Stomach (tissue), 4 donors: ENCODE data around the gene S100A11.

Source experiments
- CTCF ChIP-seq, 7 experiments: fragments of 450-650 bp in 4 of 7; fragments of 200-600 bp in 3 of 7; sonication (generic) in 3 of 7; IDR thresholded peaks; one replicate each; pipeline ENCODE4 v1.5.1; 2016 to 2019; ENCODE audit warnings: antibody characterized with exemption in 7 of 7, control low read depth in 2 of 7, mild to moderate bottlenecking in 1 of 7
- EP300 ChIP-seq: sonication (generic); formaldehyde crosslinking; IDR thresholded peaks from one replicate; pipeline ENCODE4 v1.6.1; 2017; ENCODE audit warnings: antibody characterized with exemption
- POLR2A ChIP-seq, 4 donors: fragments of 450-650 bp; IDR thresholded peaks; one replicate each; pipeline ENCODE4 v1.6.1; 2016; ENCODE audit warnings: antibody characterized with exemption in 4 of 4, control low read depth in 2 of 4, mild to moderate bottlenecking in 1 of 4, moderate library complexity in 1 of 4

DNA sequence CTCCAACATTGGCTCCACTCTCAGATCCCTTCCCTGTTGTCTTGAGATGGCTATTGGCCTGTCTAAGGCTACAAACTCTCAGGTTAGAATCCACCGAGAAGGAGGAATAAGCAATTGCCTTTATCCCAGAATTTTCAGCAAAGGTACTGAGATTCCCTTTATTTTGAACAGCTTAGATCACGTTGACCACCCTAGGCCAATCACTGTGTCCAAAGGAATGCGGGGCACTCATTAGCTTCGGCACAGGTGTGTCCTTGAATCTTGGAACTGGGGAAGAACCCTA, 6.9 kb downstream of the S100A11 start:
- no peak for TF ChIP-seq CTCF (IDR thresholded peaks at IDR 0.05)
- no peak for TF ChIP-seq EP300
- no peak for TF ChIP-seq POLR2A (IDR thresholded peaks at IDR 0.05)
